K562 (cell line): ENCODE results near the gene GRIA3. TPM values are rescaled to one million over a fixed set of nuclear protein-coding genes. Genes with fewer than 3 reads are reported as not detected.

Experiments
- ATAC-seq: fragments of 200-7000 bp; cut with Tn5 transposase; 3 replicates; pipeline ENCODE4 v1.9.1; 2020; ENCODE audit warnings: moderate library complexity
- BruUV-seq: library from RNA; stranded (reverse); fragments of 400-500 nt; replicated peaks from 2 replicates; lab custom pipeline; 2021; lab: Mats Ljungman, UMichigan
- CTCF ChIA-PET: fragments of 300-600 bp; formaldehyde crosslinking; extraction: SDS; loops from one replicate; lab custom pipeline; 2021; ENCODE audit warnings: low intra/inter-chr PET ratio; lab: Yijun Ruan, JAX
- POLR2A ChIA-PET: fragments of 300-600, 350-650 bp; sonication (Branson Sonifier 250); formaldehyde crosslinking; extraction: SDS; loops from one replicate; lab custom pipeline; 2021; ENCODE audit warnings: antibody characterized with exemption, inconsistent platforms; lab: Yijun Ruan, JAX
- DNase-seq, 4 experiments: peaks; one replicate each; pipeline versions ENCODE4 v3.0.0 to v3.0.0-alpha.2; 2011 to 2018; ENCODE audit warnings: low spot score in 3 of 4, mixed read lengths in 3 of 4; ENCODE audit errors: extremely low read depth in 1 of 4
- FAIRE-seq: peaks from 2 replicates; lab custom pipeline; 2011; peaks lifted over from hg19 to GRCh38; lab: Jason Lieb, UNC
- H2AFZ ChIP-seq: 2 replicates; pipeline ENCODE4 v1.6.0; 2011; ENCODE audit warnings: low read depth, low read length, control low read depth, inconsistent platforms
- H3K27ac ChIP-seq: fragments of 200-600 bp; 3 replicates; pipeline ENCODE4 v1.8.0; 2011; ENCODE audit warnings: low read depth, mild to moderate bottlenecking, control low read depth, inconsistent platforms, low read length, moderate library complexity, mixed read lengths; ENCODE audit errors: extremely low read depth
- H3K27me3 ChIP-seq, 2 experiments: fragments of 300-600 bp in 1 of 2; 2 replicates in 1 of 2; 3 replicates in 1 of 2; pipeline versions ENCODE4 v1.6.0 to v1.8.0; 2011; ENCODE audit warnings: inconsistent platforms in 2 of 2, low read length in 2 of 2, mild to moderate bottlenecking in 1 of 2, mixed read lengths in 1 of 2, moderate library complexity in 1 of 2; ENCODE audit not compliant: control insufficient read depth in 2 of 2, insufficient read depth in 2 of 2
- H3K36me3 ChIP-seq: fragments of 300-600 bp; 3 replicates; pipeline ENCODE4 v1.8.0; 2011; ENCODE audit warnings: mild to moderate bottlenecking, low read length, inconsistent platforms; ENCODE audit not compliant: control insufficient read depth, insufficient read depth
- H3K4me1 ChIP-seq, 2 experiments: fragments of 200-600 bp in 1 of 2; replicated peaks in 1 of 2; 2 replicates in 1 of 2; 3 replicates in 1 of 2; pipeline versions ENCODE4 v1.5.1 to v1.8.0; 2011; ENCODE audit warnings: inconsistent platforms in 2 of 2, low read length in 2 of 2, mild to moderate bottlenecking in 1 of 2, mixed read lengths in 1 of 2, moderate library complexity in 1 of 2; ENCODE audit not compliant: control insufficient read depth in 2 of 2, insufficient read depth in 2 of 2
- H3K4me2 ChIP-seq: 2 replicates; pipeline ENCODE4 v1.6.1; 2011; ENCODE audit warnings: low read length, control low read depth, inconsistent platforms, mixed read lengths; ENCODE audit not compliant: insufficient read depth
- H3K4me3 ChIP-seq: fragments of 200-600 bp; sonication (generic), shearing (Covaris generic); 2 replicates; pipeline ENCODE4 v1.5.1; 2016; ENCODE audit warnings: control low read depth, inconsistent platforms
- H3K79me2 ChIP-seq: fragments of 200-600 bp; 3 replicates; pipeline ENCODE4 v1.8.0; 2011; ENCODE audit warnings: low read length, inconsistent platforms; ENCODE audit not compliant: control insufficient read depth, insufficient read depth
- H3K9ac ChIP-seq, 2 experiments: 2 replicates each; pipeline versions ENCODE4 v1.6.0 to v1.6.1; 2011; ENCODE audit warnings: low read depth in 2 of 2, low read length in 2 of 2, control low read depth in 1 of 2, inconsistent platforms in 1 of 2, mild to moderate bottlenecking in 1 of 2, mixed read lengths in 1 of 2; ENCODE audit not compliant: insufficient read depth in 1 of 2
- H3K9me1 ChIP-seq: one replicate; pipeline ENCODE4 v1.6.0; 2011; ENCODE audit warnings: inconsistent platforms, mild to moderate bottlenecking, low read length, moderate library complexity; ENCODE audit not compliant: control insufficient read depth, insufficient read depth
- H3K9me3 ChIP-seq: replicated peaks from 2 replicates; pipeline ENCODE4 v1.5.1; 2011; ENCODE audit warnings: low read depth, low read length, inconsistent platforms; ENCODE audit not compliant: control insufficient read depth, insufficient read depth
- H4K20me1 ChIP-seq: replicated peaks from 2 replicates; pipeline ENCODE4 v1.6.1; 2011; ENCODE audit warnings: low read length, inconsistent platforms, mixed read lengths; ENCODE audit not compliant: control insufficient read depth, insufficient read depth
- ATF3 ChIP-seq, 2 experiments: fragments of 450-650 bp in 1 of 2; sonication (generic) in 1 of 2; formaldehyde crosslinking in 1 of 2; IDR thresholded peaks in 1 of 2; conservative IDR thresholded peaks in 1 of 2; 2 replicates each; pipeline versions ENCODE4 v1.6.1 to v1.8.1; 2016 to 2023; ENCODE audit warnings: mild to moderate bottlenecking in 2 of 2, moderate library complexity in 2 of 2, inconsistent platforms in 1 of 2, missing genetic modification reagents in 1 of 2
- ATF7 ChIP-seq: fragments of 450-650 bp; IDR thresholded peaks from 2 replicates; pipeline ENCODE4 v1.7.1; 2014; ENCODE audit warnings: mild to moderate bottlenecking, moderate library complexity
- ELK1 ChIP-seq: sonication (generic); formaldehyde crosslinking; IDR thresholded peaks from 2 replicates; pipeline ENCODE4 v1.8.1; 2022; ENCODE audit warnings: missing genetic modification reagents
- FOXA1 ChIP-seq: fragments of 450-650 bp; IDR thresholded peaks from 2 replicates; pipeline ENCODE4 v1.6.1; 2016; ENCODE audit warnings: mild to moderate bottlenecking, borderline replicate concordance
- HES1 ChIP-seq: fragments of 450-650 bp; IDR thresholded peaks from 2 replicates; pipeline ENCODE4 v1.6.1; 2016; ENCODE audit warnings: low read depth, mild to moderate bottlenecking, moderate library complexity
- PCBP1 ChIP-seq: fragments of 200-400 bp; formaldehyde crosslinking; IDR thresholded peaks from 2 replicates; pipeline ENCODE4 v1.6.1; 2018; ENCODE audit warnings: mild to moderate bottlenecking, low read depth, low read length; ENCODE audit not compliant: poor library complexity, severe bottlenecking
- PHB ChIP-seq: fragments of 250-450 bp; sonication (Bioruptor Pico); IDR thresholded peaks from 2 replicates; pipeline ENCODE4 v1.5.0; 2021
- SIN3A ChIP-seq, 2 experiments: fragments of 150-350 bp in 1 of 2; IDR thresholded peaks; 2 replicates each; pipeline ENCODE4 v1.6.1; 2011 to 2016; ENCODE audit warnings: borderline replicate concordance in 2 of 2, low read depth in 2 of 2, low read length in 2 of 2, mild to moderate bottlenecking in 2 of 2, moderate library complexity in 2 of 2; ENCODE audit not compliant: control insufficient read depth in 1 of 2
- ZNF316 ChIP-seq: fragments of 450-650 bp; IDR thresholded peaks from 2 replicates; pipeline ENCODE4 v1.6.1; 2016
- ZNF785 ChIP-seq: fragments of 250-450 bp; sonication (Bioruptor Pico); IDR thresholded peaks from 2 replicates; pipeline ENCODE4 v1.4.0; 2020; ENCODE audit warnings: mild to moderate bottlenecking
- WGBS: fragments of 100-300 bp; shearing (Covaris generic); methylation state at CpG from one replicate; pipeline ENCODE4 v1.1.6; 2016; ENCODE audit warnings: low coverage, mixed read lengths; ENCODE audit not compliant: insufficient coverage; ENCODE audit errors: missing lambda C conversion rate; 5-methylcytosine and 5-hydroxymethylcytosine counted together
- in situ Hi-C: fragments of 300-500 bp; cut with MboI; formaldehyde crosslinking; loops from 4 replicates; pipeline ENCODE4 v1.15.0; 2018; ENCODE audit warnings: inconsistent platforms, mixed read lengths
- intact Hi-C: fragments of 100-400 bp; cut with micrococcal nuclease; formaldehyde crosslinking; loops from 2 replicates; pipeline ENCODE4 v1.14.2; 2022
- polyA plus RNA-seq, 8 experiments: library from polyadenylated mRNA; depleted of rRNA in 4 of 8; stranded (reverse) in 5 of 8; unstranded in 3 of 8; fragments of >200 nt; fragmentation: Nextera tagmentation in 2 of 8; fragmentation: Illumina TruSeq in 1 of 8; extraction: Ambion mirVana in 2 of 8; extraction: Trizol in 1 of 8; gene quantifications; 2 replicates each; pipeline versions ENCODE4 v1.2.1 to v1.2.3, GENCODE V29; 2011 to 2014; ENCODE audit warnings: inconsistent platforms in 1 of 8, missing spikeins in 1 of 8
- total RNA-seq, 7 experiments: library from RNA; depleted of rRNA in 6 of 7; stranded (reverse); fragments of >200 nt in 6 of 7; fragmentation: Illumina TruSeq in 2 of 7; extraction: Trizol in 2 of 7; gene quantifications; 2 replicates each; pipeline versions ENCODE4 v1.2.1 to v1.2.3, GENCODE V29; 2011 to 2021; ENCODE audit warnings: low replicate concordance in 1 of 7

GRIA3 gene
- total and polyA plus RNA-seq, 9 of the 15 experiments (the other 6 are each of a cell fraction or from before 2014, with no cell fraction given): 0.10 TPM; not detected in 8

GRCh38 chrX:123487669-123488068 is 303.6 kb downstream of the GRIA3 start:
- no peak overlapping the region for H3K9ac ChIP-seq
- 6% methylated on average over 3 of the region's 3 CpGs for WGBS
- H3K27ac ChIP-seq: no peak overlapping the region
- no peak overlapping the region for H2AFZ ChIP-seq
- H3K9me3 ChIP-seq: no peaks in the 10 kb centered on the region
- no peaks in the 10 kb centered on the region for H3K4me1 ChIP-seq
- H3K27me3 ChIP-seq: peaks cover 0 to 5% of the 10 kb centered on the region in 2 experiments; a peak in 1 of 5 replicates
- TF ChIP-seq ATF3 (IDR thresholded peaks at IDR 0.05) (0 out of 2 replicates have a peak, but pooled peaks have one; percentile 14), ATF3 (CRISPR knock-in tag; conservative IDR thresholded peaks at IDR 0.05) (no peak), PCBP1 (no peak), ATF7 (peak; percentile 19; the same call in 1 of the 2 replicates)
- H3K4me3 ChIP-seq: no peak overlapping the region
- POLR2A ChIA-PET: no interaction called here
- no peak for ATAC-seq
- intact Hi-C loops (no loop called here), in situ Hi-C loops (no loop called here)
- no peaks in the 10 kb centered on the region for H3K36me3 ChIP-seq
- H3K4me2 ChIP-seq: no peak overlapping the region
- CTCF ChIA-PET: no interaction called here
- no TSS peak for BruUV-seq
- no peak for FAIRE-seq
- no peaks in the 10 kb centered on the region for H4K20me1 ChIP-seq
- H3K79me2 ChIP-seq: no peaks in the 10 kb centered on the region
- no peaks in the 10 kb centered on the region for H3K9me1 ChIP-seq
- no peak for DNase-seq

GRCh38 chrX:123489011-123489410 is 304.9 kb downstream of the GRIA3 start:
- ChIA-PET POLR2A (no interaction called here), CTCF (no interaction called here)
- Histone ChIP-seq H3K4me2 (no peak overlapping the region), H3K4me1 (no peaks in the 10 kb centered on the region), H3K9me1 (no peaks in the 10 kb centered on the region), H3K9me3 (no peaks in the 10 kb centered on the region), H3K4me3 (no peak overlapping the region), H2AFZ (no peak overlapping the region), H3K79me2 (no peaks in the 10 kb centered on the region), H3K27ac (no peak overlapping the region), H4K20me1 (no peaks in the 10 kb centered on the region), H3K36me3 (no peaks in the 10 kb centered on the region), H3K27me3 (peaks cover 0 to 5% of the 10 kb centered on the region in 2 experiments; a peak in 1 of 5 replicates), H3K9ac (no peak overlapping the region)
- no peak for ATAC-seq
- no peak for DNase-seq
- in situ Hi-C loops: no loop called here
- no TSS peak for BruUV-seq
- intact Hi-C loops: no loop called here
- 0% methylated on average over 1 of the region's 1 CpG for WGBS
- no peak for FAIRE-seq
- TF ChIP-seq SIN3A (IDR thresholded peaks at IDR 0.05; ENCODE audit: borderline replicate concordance in 2 of 2, control insufficient read depth in 1 of 2, low read depth in 2 of 2, low read length in 2 of 2) (no peak), FOXA1 (no peak), ZNF785 (CRISPR knock-in tag) (no peak), ZNF316 (no peak), ELK1 (no peak), HES1 (no peak), PHB (CRISPR knock-in tag) (no peak)
